GM04504 (cell line): ENCODE measurements around the gene TBX19.

ENCODE experiments used
- DNase-seq: peaks from one replicate; pipeline ENCODE4 v3.0.0-alpha.2; 2012; ENCODE audit warnings: low read depth

TBX19 gene

DNA sequence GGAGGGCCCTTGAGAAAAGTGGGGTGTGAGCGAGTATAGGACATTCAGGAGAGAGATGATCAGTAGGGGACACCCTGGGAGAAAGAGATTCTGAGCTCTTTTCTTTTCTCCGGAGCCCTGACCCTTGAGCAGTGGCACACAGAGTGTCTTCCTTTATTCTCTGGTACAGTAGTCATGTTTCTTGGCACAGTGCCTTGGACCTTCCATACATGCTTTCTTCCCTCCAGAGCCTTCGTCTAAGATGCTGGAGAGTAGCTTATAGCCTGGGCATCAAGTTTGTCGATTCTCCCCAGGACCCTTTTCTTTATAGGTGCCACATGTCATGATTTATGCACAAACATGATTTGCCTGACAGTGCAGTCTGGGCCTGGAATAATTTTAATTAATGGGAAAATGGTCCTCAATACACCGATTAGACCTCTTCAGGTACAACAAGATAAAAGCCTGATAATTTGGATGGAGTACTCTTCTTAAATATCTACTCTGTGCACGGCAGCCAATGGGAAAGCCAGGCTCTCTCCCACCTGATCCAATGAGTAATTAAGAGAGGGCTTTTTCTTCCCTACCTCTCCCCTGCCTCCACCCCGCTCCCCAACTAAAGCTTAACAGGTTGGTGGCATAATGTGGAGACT is at the start of gene TBX19:
TBX19 (plus strand) TSS at position 582 of the 632 bp plus-strand sequence. CDS start 214 bp downstream, outside the sequence.
- no peak for DNase-seq

DNA sequence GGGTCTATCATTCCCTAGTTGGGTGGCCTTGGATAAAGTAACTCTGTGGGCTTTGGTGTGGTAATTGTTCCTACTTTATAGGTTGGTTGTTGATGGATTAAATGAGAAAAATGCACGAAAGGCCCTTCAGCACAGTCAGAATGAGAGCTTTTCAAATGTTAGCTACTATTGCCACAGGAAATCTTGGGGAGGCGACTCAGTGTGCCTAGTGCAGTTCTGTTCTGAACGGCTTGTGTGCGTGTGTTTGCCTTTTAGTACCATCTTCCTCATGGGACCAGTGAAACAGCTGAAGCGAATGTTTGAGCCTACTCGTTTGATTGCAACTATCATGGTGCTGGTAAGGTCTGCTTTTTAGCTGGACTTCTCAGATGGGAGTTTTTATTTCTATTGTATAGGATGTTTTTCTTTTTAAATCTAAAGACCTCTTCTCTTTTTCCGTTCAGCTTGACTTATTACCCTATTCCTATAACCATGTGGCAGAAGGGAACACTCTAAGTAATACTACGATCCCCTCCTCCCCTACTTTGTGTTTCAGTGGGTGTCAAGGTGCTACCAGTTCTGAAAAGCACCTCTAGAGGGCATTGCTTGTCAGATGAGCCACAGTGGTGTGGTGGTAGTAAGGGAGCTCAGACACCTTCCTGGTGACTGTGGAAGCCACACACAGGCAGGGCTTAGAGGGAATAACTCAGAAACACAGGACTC is 45.7 kb upstream of the TBX19 start:
- no peak for DNase-seq

GRCh38 chr1:168235548-168235885 is 45.2 kb upstream of the TBX19 start:
- DNase-seq: no peak

DNA sequence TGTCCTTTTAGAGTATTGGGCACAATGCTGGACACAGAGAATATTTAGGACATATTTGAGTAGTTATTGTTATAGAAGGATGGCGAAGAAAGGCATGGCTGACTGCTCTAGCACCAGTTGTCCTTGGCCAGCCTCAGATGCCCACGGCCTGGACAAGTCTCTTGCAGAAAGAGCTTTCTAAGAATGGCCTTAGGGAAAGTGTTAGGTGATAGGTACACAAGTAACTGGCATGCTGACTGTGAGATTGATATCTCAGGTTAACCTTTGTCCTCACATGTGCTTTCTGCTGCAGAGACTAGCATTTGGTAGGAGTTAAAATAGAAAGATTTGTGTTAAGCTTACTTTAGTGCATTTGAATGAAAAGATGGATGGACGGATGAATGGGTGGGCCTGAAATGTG is 44.7 kb upstream of the TBX19 start:
- DNase-seq: no peak

DNA sequence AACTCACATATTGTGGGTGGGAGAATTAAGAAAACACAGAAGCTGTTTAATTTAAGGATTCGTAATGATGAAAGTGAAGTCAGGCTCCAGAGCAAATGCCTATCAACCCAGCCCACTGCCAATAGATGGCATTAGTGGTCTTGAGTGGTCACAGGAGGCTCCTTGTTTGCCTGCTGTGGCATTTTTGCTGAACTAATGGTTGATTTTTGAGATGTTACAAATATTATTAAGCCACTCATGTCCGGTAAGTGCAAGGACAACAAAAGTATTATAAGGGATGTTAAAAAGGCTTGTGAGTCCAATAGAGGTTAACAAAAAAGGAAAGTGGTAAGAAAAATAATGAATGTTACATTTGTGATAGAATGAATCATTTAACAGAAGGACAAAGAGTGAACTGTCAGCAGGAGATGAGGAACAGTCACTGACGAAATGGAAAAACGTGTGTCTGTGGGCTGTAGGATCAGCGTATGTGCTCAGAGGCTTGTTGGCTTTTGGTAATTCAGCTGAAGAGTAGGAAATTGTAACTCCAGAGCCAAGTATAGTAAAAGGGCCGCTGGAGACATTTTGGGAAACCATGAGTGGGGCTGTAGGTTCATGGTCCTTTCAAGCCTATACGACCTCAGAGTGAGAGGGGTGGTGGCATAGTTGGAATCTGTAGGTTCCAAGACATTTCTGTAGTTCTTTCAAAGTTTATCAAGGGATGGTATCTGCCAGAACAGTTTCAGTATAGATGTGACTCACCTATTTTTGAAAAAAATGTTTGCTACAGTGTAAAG is 43.7 kb upstream of the TBX19 start:
- no peak for DNase-seq

DNA sequence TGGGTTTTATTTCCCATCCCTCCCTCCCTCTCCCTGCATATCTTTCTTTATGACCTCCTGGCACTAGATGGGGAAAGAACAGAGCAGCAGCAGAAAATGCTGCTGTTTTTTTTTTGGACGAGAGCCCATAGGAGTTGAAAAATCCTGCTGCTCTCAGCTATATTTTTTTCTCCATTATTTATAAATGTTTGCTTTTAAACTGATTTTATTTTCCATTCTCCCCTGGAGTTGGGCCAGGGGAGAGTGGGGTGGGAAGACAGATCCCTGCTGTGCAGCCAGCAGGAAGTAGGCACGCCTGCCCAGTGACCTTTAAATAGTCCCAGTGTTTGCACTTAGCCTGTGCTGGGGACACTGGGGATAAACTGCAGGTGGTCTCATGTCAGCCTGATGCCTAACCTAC is 37.5 kb upstream of the TBX19 start:
- no peak for DNase-seq

DNA sequence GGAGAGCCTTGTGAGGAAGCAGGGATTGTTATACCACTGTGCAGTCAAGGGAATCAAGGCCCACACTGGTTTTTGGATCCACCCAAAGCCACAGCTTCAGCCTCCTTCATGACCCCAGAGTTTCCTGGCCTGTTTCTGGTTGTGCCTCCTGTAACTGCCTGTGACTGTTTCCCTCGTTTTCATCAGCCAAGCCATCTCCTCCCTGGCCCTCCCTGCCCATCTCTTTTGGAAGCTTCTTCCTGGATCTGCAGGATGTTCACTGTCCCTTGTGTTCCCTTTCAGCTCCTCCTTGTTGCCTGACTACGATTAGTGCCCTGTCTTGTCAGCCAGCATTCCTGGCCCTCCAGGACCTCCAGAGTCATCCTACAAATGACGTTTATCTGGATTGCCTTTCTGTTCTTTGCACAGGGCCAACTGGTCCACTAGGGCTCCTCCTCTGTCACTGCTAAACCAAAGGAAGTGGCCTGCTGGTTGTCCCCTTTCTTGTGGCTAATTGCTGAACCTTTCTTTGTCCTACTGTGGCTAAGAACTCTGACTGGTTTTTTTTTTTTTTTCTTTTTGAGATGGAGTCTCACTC is 37.0 kb upstream of the TBX19 start:
- no peak for DNase-seq

- DNase-seq: no peak
Measured at GRCh38 chr1:168245042-168245441, 35.6 kb upstream of the TBX19 start.

- no peak for DNase-seq
Measured at GRCh38 chr1:168246506-168246905, 34.2 kb upstream of the TBX19 start.

DNA sequence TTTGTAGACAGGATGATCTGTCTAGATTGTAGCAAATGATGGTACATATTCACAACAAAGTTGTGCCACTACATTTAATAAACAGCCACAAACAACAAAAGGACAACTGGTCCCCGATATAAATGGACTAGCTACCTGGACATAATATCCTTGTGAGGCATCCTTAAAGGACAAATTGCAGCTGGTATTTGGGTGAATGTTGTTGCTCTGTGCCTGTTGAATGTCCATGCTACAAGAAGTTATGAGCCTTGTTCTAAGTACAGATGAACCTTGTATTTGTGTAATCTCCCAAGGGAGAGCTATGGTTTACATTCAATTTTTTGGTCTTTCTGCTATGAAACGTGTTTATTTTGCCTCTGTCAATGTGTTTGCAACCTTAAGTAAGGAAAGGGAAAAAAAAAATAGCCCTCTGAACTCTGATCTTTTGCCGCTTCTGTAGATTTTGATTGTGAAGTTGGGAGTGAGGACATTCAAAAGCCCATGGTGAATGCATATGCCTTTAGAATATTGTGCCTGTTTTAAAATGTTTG is 28.4 kb upstream of the TBX19 start:
- no peak for DNase-seq

DNA sequence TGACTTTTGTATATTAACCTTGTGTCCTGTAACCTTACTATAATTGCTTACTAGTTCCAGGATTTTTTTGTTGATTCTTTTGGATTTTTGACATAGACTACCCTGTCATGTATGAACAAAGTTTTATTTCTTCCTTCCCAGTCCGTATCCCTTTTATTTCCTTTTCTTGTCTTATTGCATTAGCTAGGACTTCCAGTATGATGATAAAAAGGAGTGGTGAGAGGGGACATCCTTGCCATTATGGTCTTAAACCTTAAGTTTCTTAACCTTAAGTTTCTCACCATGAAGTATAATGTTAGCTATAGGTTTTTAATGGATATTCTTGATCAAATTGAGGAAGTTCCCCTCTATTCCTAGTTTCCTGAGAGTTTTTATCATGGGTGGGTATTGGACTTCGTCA is 24.5 kb upstream of the TBX19 start:
- DNase-seq: no peak

- DNase-seq: no peak
Measured at GRCh38 chr1:168257397-168257796, 23.3 kb upstream of the TBX19 start.

DNA sequence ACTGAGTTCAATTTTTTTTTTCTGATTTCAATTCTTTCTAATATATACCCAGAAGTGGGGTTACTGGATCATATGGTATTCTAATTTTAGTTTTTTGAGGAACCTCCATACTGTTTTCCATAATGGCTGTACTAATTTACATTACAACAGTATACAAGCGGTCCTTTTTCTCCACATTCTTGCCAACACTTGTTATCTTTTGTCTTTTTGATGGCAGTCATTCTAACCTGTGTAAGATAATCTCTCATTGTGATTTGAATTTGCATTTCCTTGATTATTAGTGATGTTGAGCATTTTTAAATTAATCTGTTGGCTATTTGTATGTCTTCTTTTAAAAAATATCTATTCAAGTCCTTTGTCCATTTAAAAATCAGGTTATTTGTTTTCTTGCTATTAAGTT is 21.1 kb upstream of the TBX19 start:
- DNase-seq: no peak

DNA sequence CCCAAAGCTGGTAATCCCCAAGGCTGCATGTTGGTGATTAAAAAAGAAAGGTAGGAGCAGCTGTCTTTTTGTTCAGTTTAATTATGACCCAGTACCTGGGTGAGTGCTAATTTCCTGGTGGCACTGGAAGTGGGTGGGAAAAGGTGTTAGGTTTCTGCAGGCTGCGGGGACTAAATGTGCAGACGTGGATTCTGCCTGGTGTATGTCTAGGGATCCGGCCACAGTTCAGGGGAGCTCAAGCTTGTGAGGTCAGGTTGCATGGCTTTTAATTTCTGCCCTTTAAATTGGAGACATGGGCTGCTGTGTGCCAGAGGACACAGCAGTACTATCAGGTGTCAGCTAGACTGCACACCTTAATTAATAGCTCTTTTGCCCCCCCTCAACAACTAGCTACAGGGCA is 20.3 kb upstream of the TBX19 start:
- DNase-seq: no peak

DNA sequence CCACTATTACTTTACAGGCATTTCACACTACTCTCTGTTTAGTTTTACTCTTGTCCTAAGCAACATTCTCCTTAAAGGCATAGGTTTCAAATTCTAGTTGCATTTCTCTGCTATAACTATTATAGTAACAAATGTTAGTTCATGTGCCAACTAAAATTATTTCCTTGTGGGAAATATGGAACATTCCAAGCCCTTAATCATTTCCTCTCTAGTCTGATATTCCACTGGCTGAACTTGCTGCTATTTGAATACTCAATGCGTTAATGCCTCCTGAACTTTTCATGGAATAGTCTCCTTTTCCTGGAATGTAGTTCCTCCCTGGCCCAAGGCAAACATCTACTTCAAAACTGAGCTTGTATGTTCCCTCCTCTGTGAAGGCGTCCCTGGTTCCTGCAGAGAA is 19.3 kb upstream of the TBX19 start:
- peak; percentile 43 for DNase-seq

DNA sequence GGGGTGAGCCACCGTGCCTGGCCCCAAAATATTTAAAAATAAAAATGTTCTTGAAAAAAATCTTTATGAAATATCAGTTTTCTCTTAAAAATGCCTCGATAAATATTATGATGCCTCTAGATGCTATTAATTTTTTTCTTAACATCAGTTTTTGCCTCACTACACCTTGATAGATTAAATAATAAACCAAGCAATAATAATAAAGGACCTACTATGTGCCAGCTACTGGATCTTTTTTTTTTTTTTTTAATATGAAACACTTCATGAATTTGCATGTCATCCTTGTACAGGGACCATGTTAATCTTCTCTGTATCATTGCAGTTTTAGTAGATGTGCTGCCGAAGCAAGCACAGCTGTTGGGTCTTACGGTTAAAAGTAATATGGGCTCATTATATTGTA is 17.5 kb upstream of the TBX19 start:
- DNase-seq: no peak

GRCh38 chr1:168264296-168264695 is 16.4 kb upstream of the TBX19 start:
- no peak for DNase-seq

DNA sequence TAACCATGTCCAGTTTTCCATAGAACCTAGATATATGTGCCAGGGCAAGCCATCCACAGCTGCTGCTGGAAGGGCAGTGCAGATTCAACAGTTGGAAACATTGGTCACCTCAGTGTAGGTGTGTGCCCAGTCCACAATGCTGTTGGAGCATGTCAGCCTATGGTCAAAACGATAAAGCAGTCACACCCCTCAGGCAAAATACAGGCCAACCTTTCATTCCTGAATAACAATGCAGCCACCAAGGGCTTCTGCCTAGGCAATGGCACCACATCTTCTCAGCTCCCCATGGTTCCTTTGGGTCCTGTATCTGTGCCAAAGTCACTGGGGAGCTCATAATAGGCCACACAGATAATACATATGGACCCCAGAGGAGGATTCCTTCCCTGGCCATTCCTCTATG is 15.1 kb upstream of the TBX19 start:
- DNase-seq: no peak

GRCh38 chr1:168266644-168267186 is 14.0 kb upstream of the TBX19 start:
- DNase-seq: no peak

DNA sequence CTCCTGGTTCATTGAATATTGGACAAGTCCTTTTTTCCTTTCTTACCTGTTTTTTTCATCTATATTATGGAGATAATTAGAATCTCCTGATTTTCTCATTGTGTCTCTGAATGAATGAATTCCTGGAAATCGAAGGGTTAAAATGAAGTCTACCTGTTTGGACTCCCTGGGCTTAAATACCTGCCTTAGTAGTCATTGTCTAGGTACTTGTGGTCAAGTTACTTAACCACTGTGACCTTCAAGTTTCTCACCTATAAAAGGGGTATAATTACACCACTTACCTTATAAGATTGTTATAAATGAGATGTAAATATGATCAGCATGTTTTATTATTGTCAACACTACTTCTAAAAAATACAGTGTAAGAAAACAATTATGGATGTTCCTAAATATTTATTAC is 9.0 kb upstream of the TBX19 start:
- DNase-seq: no peak

- no peak for DNase-seq
Measured at GRCh38 chr1:168273575-168273974, 7.1 kb upstream of the TBX19 start.

DNA sequence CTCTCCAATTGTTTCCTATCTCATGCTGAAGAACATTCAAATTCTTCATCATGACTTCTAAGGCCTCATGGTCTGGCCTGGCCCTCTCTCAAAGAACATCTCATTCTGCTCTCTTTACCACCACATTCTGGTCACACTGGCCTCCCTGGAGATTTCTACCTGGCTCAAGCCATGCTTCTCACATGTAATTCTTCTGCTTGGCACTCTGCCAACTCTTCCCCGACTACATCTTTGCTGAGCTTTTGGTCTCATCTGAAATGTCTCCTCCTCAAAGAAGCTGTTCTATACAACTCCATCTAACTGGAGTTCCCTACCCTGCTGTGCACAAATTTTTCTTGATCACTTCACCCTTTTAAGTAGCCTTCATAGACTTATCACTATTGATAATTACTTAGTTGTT is 1.4 kb upstream of the TBX19 start:
- no peak for DNase-seq
